Natural killer cell treated with Interleukin-12 subunit alpha and Interleukin-12 subunit beta and Interleukin-15 and Interleukin-18, amount 100 ng/mL, for 72 hours (primary cell): ENCODE data around the gene PRKCA. TPM values are rescaled to one million over a fixed set of nuclear protein-coding genes. Genes with fewer than 3 reads are reported as not detected.

ENCODE experiments used
- ATAC-seq, 2 donors: fragments of 150-1000 bp; cut with Tn5 transposase in 1 of 2; sonication (Bioruptor Pico), chemical (Tn5 transposase) in 1 of 2; 2 replicates each; pipeline ENCODE4 v1.10.0; 2021
- DNase-seq: peaks from one replicate; pipeline ENCODE4 v3.0.0; 2022; ENCODE audit warnings: low spot score
- H3K27ac Mint-ChIP-seq, 2 donors: 1 replicate in 1 of 2; 2 replicates in 1 of 2; pipeline ENCODE4 v1.8.0; 2022; ENCODE audit warnings: mixed read lengths in 2 of 2, mild to moderate bottlenecking in 1 of 2, moderate library complexity in 1 of 2
- H3K27me3 Mint-ChIP-seq, 2 donors: 1 replicate in 1 of 2; 2 replicates in 1 of 2; pipeline ENCODE4 v1.8.0; 2022; ENCODE audit warnings: mixed read lengths in 2 of 2
- H3K36me3 Mint-ChIP-seq: one replicate; pipeline ENCODE4 v1.8.0; 2022; ENCODE audit warnings: mixed read lengths
- H3K4me1 Mint-ChIP-seq, 2 donors: 1 replicate in 1 of 2; 2 replicates in 1 of 2; pipeline ENCODE4 v1.8.0; 2022; ENCODE audit warnings: low read depth in 2 of 2, mixed read lengths in 2 of 2, mild to moderate bottlenecking in 1 of 2
- H3K4me3 Mint-ChIP-seq: one replicate; pipeline ENCODE4 v1.8.0; 2022; ENCODE audit warnings: mixed read lengths
- H3K9me3 Mint-ChIP-seq: 2 replicates; pipeline ENCODE4 v1.8.0; 2022; ENCODE audit warnings: mixed read lengths
- total RNA-seq, 2 donors: library from RNA; stranded (reverse); gene quantifications; one replicate each; pipeline ENCODE4 v1.2.3, GENCODE V29; 2022

The PRKCA gene
- total RNA-seq, 2 donors from 2014 or later, result 31.1 to 41.1 TPM

GRCh38 chr17:66574123-66574522 lies 271.7 kb downstream of the PRKCA start:
- H3K27me3 Mint-ChIP-seq, result no peaks in the 10 kb centered on the region
- H3K9me3 Mint-ChIP-seq, result no peaks in the 10 kb centered on the region
- no peak for DNase-seq
- ATAC-seq, result no peak
- no peaks in the 10 kb centered on the region for H3K36me3 Mint-ChIP-seq
- H3K4me1 Mint-ChIP-seq, result peaks cover 7 to 13% of the 10 kb centered on the region in 2 donors
- H3K4me3 Mint-ChIP-seq, result no peak overlapping the region
- H3K27ac Mint-ChIP-seq, result no peak overlapping the region

GRCh38 chr17:66576473-66576872 lies 274.1 kb downstream of the PRKCA start:
- H3K36me3 Mint-ChIP-seq, result no peaks in the 10 kb centered on the region
- H3K4me3 Mint-ChIP-seq, result no peak overlapping the region
- DNase-seq (no peak), ATAC-seq (no peak)
- no peaks in the 10 kb centered on the region for H3K27me3 Mint-ChIP-seq
- no peak overlapping the region for H3K27ac Mint-ChIP-seq
- peaks cover 10 to 11% of the 10 kb centered on the region in 2 donors for H3K4me1 Mint-ChIP-seq
- no peaks in the 10 kb centered on the region for H3K9me3 Mint-ChIP-seq

GRCh38 chr17:66577041-66577440 lies 274.6 kb downstream of the PRKCA start:
- no peak for ATAC-seq
- H3K27me3 Mint-ChIP-seq, result no peaks in the 10 kb centered on the region
- H3K36me3 Mint-ChIP-seq, result no peaks in the 10 kb centered on the region
- H3K27ac Mint-ChIP-seq, result no peak overlapping the region
- peaks cover 10 to 11% of the 10 kb centered on the region in 2 donors for H3K4me1 Mint-ChIP-seq
- no peak for DNase-seq
- H3K4me3 Mint-ChIP-seq, result no peak overlapping the region
- H3K9me3 Mint-ChIP-seq, result no peaks in the 10 kb centered on the region

- no peaks in the 10 kb centered on the region for H3K36me3 Mint-ChIP-seq
- peak overlapping the region; percentile 27 to 33 for H3K27ac Mint-ChIP-seq
- ATAC-seq, result peak; percentile 62 to 71
- no peak for DNase-seq
- no peaks in the 10 kb centered on the region for H3K9me3 Mint-ChIP-seq
- H3K27me3 Mint-ChIP-seq, result no peaks in the 10 kb centered on the region
- peaks cover 10 to 15% of the 10 kb centered on the region in 2 donors for H3K4me1 Mint-ChIP-seq
- peak overlapping the region; percentile 27 for H3K4me3 Mint-ChIP-seq
These were observed 276.5 kb downstream of the PRKCA start for GRCh38 chr17:66578781-66579489.

- H3K36me3 Mint-ChIP-seq, result no peaks in the 10 kb centered on the region
- peaks cover 10 to 15% of the 10 kb centered on the region in 2 donors for H3K4me1 Mint-ChIP-seq
- no peak for DNase-seq
- no peaks in the 10 kb centered on the region for H3K9me3 Mint-ChIP-seq
- no peak for ATAC-seq
- peak overlapping the region; percentile 27 to 33 for H3K27ac Mint-ChIP-seq
- H3K4me3 Mint-ChIP-seq, result no peak overlapping the region
- no peaks in the 10 kb centered on the region for H3K27me3 Mint-ChIP-seq
These were observed 277.1 kb downstream of the PRKCA start for GRCh38 chr17:66579556-66579955.

GRCh38 chr17:66580184-66580955 lies 278.0 kb downstream of the PRKCA start:
- no peaks in the 10 kb centered on the region for H3K27me3 Mint-ChIP-seq
- no peak overlapping the region for H3K4me3 Mint-ChIP-seq
- H3K36me3 Mint-ChIP-seq, result no peaks in the 10 kb centered on the region
- ATAC-seq (no peak), DNase-seq (no peak)
- H3K9me3 Mint-ChIP-seq, result no peaks in the 10 kb centered on the region
- H3K4me1 Mint-ChIP-seq, result peaks cover 10 to 15% of the 10 kb centered on the region in 2 donors
- peak overlapping the region in 1 of 2 donors; percentile 33 for H3K27ac Mint-ChIP-seq

- H3K36me3 Mint-ChIP-seq, result no peaks in the 10 kb centered on the region
- H3K4me1 Mint-ChIP-seq, result peaks cover 10 to 15% of the 10 kb centered on the region in 2 donors
- no peaks in the 10 kb centered on the region for H3K27me3 Mint-ChIP-seq
- no peak overlapping the region for H3K27ac Mint-ChIP-seq
- no peak for ATAC-seq
- H3K9me3 Mint-ChIP-seq, result no peaks in the 10 kb centered on the region
- DNase-seq, result no peak
- no peak overlapping the region for H3K4me3 Mint-ChIP-seq
These were observed 278.6 kb downstream of the PRKCA start for GRCh38 chr17:66580956-66581391.

GRCh38 chr17:66582373-66583111 lies 280.1 kb downstream of the PRKCA start:
- ATAC-seq, result no peak
- H3K36me3 Mint-ChIP-seq, result no peaks in the 10 kb centered on the region

GRCh38 chr17:66583112-66583748 lies 280.8 kb downstream of the PRKCA start:
- H3K9me3 Mint-ChIP-seq, result no peaks in the 10 kb centered on the region
- H3K36me3 Mint-ChIP-seq, result no peaks in the 10 kb centered on the region
- H3K27ac Mint-ChIP-seq, result no peak overlapping the region
- ATAC-seq (no peak), DNase-seq (no peak)
- peaks cover 10 to 20% of the 10 kb centered on the region in 2 donors for H3K4me1 Mint-ChIP-seq
- H3K27me3 Mint-ChIP-seq, result no peaks in the 10 kb centered on the region
- no peak overlapping the region for H3K4me3 Mint-ChIP-seq

More at GRCh38 chr17:66582373-66583111, 280.1 kb downstream of the PRKCA start:
- Mint-ChIP-seq H3K4me3 (no peak overlapping the region), H3K27me3 (no peaks in the 10 kb centered on the region), H3K27ac (peak overlapping the region in 1 of 2 donors; percentile 57), H3K9me3 (no peaks in the 10 kb centered on the region), H3K4me1 (peaks cover 10 to 15% of the 10 kb centered on the region in 2 donors)
- DNase-seq, result no peak

GRCh38 chr17:66584927-66585326 lies 282.5 kb downstream of the PRKCA start:
- no peaks in the 10 kb centered on the region for H3K36me3 Mint-ChIP-seq
- no peak overlapping the region for H3K27ac Mint-ChIP-seq
- no peak overlapping the region for H3K4me3 Mint-ChIP-seq
- no peak for DNase-seq
- ATAC-seq, result no peak
- peaks cover 0 to 9% of the 10 kb centered on the region in 2 donors for H3K4me1 Mint-ChIP-seq
- H3K27me3 Mint-ChIP-seq, result no peaks in the 10 kb centered on the region
- no peaks in the 10 kb centered on the region for H3K9me3 Mint-ChIP-seq

- Mint-ChIP-seq H3K27me3 (no peaks in the 10 kb centered on the region), H3K4me3 (no peak overlapping the region), H3K4me1 (peaks cover 0 to 11% of the 10 kb centered on the region in 2 donors), H3K27ac (no peak overlapping the region), H3K36me3 (no peaks in the 10 kb centered on the region), H3K9me3 (no peaks in the 10 kb centered on the region)
- DNase-seq (no peak), ATAC-seq (no peak)
These were observed 283.1 kb downstream of the PRKCA start for GRCh38 chr17:66585472-66585871.

- ATAC-seq (no peak), DNase-seq (no peak)
- peaks cover 0 to 7% of the 10 kb centered on the region in 2 donors for H3K4me1 Mint-ChIP-seq
- H3K36me3 Mint-ChIP-seq, result no peaks in the 10 kb centered on the region
- no peaks in the 10 kb centered on the region for H3K27me3 Mint-ChIP-seq
- H3K27ac Mint-ChIP-seq, result no peak overlapping the region
- no peaks in the 10 kb centered on the region for H3K9me3 Mint-ChIP-seq
- H3K4me3 Mint-ChIP-seq, result no peak overlapping the region
These were observed 287.5 kb downstream of the PRKCA start for GRCh38 chr17:66589892-66590291.

GRCh38 chr17:66593116-66593515 lies 290.7 kb downstream of the PRKCA start:
- no peaks in the 10 kb centered on the region for H3K9me3 Mint-ChIP-seq
- H3K36me3 Mint-ChIP-seq, result no peaks in the 10 kb centered on the region
- no peaks in the 10 kb centered on the region for H3K27me3 Mint-ChIP-seq
- H3K27ac Mint-ChIP-seq, result no peak overlapping the region
- no peak overlapping the region for H3K4me3 Mint-ChIP-seq
- no peak for DNase-seq
- peaks cover 0 to 3% of the 10 kb centered on the region in 2 donors for H3K4me1 Mint-ChIP-seq
- no peak for ATAC-seq
